Inflammatory macrophage treated with lipopolysaccharide for 4 hours (primary cell): ENCODE measurements around the gene TOP2B.

Experiments used
- DNase-seq: peaks from one replicate; pipeline ENCODE4 v3.0.0-alpha.2; 2020

The TOP2B gene

GRCh38 chr3:25664812-25665314 is at the start of gene TOP2B:
TSS of gene TOP2B (minus strand) at chr3:25664907. CDS start at chr3:25664297, 610 bp downstream.
- DNase-seq, result peak; percentile 95

GRCh38 chr3:25713341-25713985 is 48.8 kb upstream of the TOP2B start:
- no peak for DNase-seq

- no peak for DNase-seq
These were observed 46.4 kb upstream of the TOP2B start for GRCh38 chr3:25711090-25711489.

- no peak for DNase-seq
These were observed 43.3 kb upstream of the TOP2B start for GRCh38 chr3:25708036-25708435.

- no peak for DNase-seq
These were observed 42.7 kb upstream of the TOP2B start for GRCh38 chr3:25707268-25707926.

- DNase-seq, result no peak
These were observed 41.5 kb upstream of the TOP2B start for GRCh38 chr3:25706213-25706612.

GRCh38 chr3:25697553-25697952 is 32.8 kb upstream of the TOP2B start:
- no peak for DNase-seq

- peak; percentile 70 for DNase-seq
These were observed 31.2 kb upstream of the TOP2B start for GRCh38 chr3:25695731-25696420.

- no peak for DNase-seq
These were observed 28.5 kb upstream of the TOP2B start for GRCh38 chr3:25693238-25693637.

GRCh38 chr3:25692341-25692740 is 27.6 kb upstream of the TOP2B start:
- no peak for DNase-seq

- no peak for DNase-seq
These were observed 26.2 kb upstream of the TOP2B start for GRCh38 chr3:25690768-25691533.

- DNase-seq, result no peak
These were observed 24.5 kb upstream of the TOP2B start for GRCh38 chr3:25689226-25689625.

GRCh38 chr3:25687742-25688141 is 23.0 kb upstream of the TOP2B start:
- no peak for DNase-seq

GRCh38 chr3:25686766-25687165 is 22.1 kb upstream of the TOP2B start:
- no peak for DNase-seq

GRCh38 chr3:25683882-25684281 is 19.2 kb upstream of the TOP2B start:
- DNase-seq, result no peak

GRCh38 chr3:25683410-25683809 is 18.7 kb upstream of the TOP2B start:
- DNase-seq, result no peak

- DNase-seq, result no peak
These were observed 15.1 kb upstream of the TOP2B start for GRCh38 chr3:25679642-25680302.

- no peak for DNase-seq
These were observed 14.5 kb upstream of the TOP2B start for GRCh38 chr3:25679166-25679565.

- DNase-seq, result no peak
These were observed 13.9 kb upstream of the TOP2B start for GRCh38 chr3:25678581-25678980.

- DNase-seq, result no peak
These were observed 12.4 kb upstream of the TOP2B start for GRCh38 chr3:25677121-25677520.

- DNase-seq, result no peak
These were observed 10.0 kb upstream of the TOP2B start for GRCh38 chr3:25674670-25675069.

- DNase-seq, result no peak
These were observed 9.1 kb upstream of the TOP2B start for GRCh38 chr3:25673738-25674298.
